HG03103 (cell line): ENCODE results near the gene EDAR.

ENCODE experiments used
- ATAC-seq: cut with Tn5 transposase; IDR thresholded peaks from one replicate; pipeline ENCODE4 v1.9.1; 2021; ENCODE audit warnings: low read depth; ENCODE audit not compliant: unreplicated experiment

Gene EDAR

DNA sequence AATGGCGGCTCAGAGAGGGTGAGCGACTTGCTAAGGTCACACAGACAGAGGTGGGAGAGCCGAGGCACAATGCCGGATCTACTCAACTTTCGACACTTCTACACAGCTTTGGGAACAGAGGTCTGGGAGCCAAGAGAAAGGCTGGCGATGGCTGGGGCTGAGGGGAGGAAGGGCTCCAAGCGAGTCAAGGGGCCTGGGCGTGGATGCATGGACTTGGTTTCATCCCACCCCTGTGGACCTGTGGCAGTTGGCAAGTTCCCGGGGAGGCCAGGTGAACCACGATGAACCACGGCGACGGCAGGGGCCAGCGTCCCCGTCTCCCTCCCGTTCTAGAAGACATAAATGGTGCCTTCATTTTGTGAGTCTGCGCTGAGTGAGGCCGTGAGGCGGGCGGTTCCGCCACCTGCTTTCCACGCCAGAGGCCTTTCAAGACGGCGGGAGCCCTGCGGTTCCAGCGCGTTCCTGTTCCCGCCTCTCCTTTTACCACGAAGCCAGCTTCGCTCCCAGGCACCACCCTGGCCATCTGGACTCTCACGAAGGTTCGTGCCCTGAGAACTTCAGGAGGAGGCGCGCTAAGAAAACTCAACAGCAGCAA lies 46.7 kb downstream of the EDAR start:
- ATAC-seq = no peak

DNA sequence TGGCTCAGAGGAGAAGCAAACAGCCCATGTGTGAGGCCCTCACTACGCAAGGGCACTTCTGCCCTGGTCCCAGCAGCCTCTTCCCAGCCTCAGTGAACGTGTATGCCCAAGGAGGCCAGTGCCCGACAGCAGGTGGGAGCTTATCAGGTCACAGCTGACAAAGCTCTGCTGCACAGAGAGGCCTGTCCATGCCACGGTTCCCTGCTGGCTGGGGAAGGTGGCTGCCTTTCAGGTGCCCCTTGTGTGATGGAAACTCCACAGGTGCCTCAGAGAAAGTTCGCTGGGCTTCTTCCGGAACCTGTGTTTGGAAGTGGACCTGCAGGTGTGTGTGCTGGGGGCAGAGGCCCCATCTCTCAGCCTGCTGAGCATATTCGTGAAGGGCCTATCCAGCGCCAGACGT lies 47.3 kb downstream of the EDAR start:
- no peak for ATAC-seq

DNA sequence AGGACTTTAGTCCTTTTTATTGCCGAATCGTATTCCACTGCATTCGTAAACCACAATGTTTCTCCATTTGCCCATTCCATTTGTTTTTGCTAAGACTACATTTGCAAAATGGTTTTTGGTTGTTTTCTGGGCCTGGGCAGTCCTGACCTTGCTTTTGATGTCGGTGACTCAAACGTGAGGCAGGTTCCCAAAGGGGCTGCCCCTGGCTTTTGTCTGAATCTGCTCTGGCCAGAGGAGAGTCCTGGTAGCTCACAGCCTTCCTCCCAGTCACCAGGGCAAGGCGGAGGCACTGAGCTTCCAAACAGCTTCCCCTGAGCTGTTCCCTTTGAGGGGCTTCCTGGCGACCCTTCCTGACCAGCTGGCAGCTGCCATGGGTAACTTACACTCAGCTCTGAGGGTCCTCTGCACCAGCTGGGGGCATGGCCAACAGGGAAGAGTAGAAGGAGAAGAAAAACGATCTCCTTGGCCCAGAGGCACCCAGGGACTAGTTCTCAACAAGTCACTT lies 47.8 kb downstream of the EDAR start:
- ATAC-seq = no peak

DNA sequence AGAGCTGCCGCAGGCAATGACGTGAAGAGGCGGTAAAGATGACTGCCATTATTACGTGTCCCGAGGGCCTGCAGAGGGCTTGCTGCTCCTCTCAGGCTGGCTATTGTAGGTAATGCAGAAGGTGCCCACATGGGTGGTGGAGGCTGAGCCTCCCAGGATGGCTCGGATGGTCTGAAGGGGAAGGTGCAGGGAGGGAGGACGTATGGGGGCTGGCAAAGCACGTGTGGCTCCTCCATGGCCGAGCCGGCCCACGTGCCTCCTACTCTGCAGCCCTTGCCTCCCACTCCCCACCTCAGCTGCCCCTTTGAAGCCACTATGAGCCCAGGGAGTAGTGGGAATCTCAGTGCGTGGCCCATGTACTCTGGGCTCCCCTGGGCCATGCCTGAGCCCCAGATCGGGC lies 48.9 kb downstream of the EDAR start:
- ATAC-seq = no peak

DNA sequence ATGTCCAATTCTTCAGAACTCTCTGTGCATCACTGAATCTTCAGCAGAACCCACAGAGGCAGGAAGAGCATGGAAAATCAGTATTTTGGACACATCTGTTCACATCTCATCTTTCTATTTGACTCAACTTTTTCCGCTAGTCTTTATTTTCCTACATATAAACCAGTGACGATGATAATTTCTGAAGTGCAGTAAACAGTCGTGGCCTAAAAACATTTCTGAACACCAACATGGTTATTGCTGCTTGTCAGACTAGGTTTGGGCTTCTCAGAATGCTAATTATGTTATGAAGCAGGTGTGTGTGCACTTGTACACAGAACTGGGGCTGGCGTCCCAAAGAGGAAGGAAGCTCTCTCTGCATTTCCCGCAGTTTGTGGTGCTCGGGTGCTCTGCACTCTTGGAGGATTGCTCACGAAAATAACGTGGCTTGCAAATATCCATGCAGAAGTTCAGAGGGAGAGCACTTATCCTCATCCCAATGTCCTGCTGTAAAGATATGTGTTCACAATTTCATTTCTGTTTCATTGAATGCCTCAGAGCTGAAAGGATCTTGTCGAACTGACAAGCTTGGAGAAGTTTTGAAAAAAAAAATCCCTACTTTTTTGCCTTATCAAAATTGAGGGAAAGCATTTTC lies 50.8 kb downstream of the EDAR start:
- no peak for ATAC-seq

DNA sequence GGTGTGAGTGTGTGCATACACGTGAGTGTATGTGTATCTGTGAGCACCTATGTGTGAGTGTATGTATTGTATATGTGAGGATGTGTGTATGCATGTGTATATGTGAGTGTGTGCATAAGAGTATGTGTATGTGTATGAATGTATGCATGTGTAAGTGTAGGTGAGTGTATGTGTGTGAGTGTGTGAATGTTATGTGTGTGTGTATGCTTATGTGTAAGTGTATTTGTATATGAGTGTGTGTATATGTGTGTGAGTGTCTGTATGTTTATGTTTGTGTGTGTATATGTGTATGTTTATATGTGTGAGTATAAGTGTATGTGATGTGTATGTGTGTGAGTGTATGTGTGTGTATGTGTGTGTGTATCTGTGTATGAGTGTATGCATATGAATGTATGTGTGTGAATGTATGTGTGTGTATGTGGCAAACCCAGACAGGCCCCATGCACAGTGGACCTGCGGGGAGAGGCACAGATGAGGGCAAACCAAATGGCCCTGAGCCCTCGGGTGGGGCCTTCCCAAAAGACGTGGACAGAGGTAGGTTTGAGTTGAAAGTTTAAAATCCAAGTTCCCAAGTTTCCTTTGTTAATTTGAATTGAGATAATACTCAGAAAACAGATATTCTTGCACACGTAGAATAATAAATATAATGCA lies 51.5 kb downstream of the EDAR start:
- ATAC-seq = no peak

DNA sequence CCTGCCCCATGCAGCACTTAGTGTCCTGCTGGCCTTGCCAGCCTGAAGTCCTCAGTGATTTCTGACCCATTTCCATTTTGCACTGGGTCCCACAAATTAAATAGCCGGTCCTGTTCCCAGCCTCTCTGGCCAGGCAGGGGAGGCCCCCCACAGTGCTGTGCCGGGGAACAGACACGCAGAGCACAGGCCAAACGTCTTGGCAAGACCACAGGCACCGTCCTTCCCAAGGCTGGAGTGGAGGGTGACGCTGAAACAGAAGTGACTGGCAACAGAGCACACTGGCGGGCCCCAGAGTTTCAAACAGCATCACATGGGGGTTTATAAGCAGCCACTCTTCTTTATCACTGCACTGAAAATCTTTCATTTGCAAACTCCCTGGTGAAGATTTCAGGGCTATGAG lies 52.2 kb downstream of the EDAR start:
- no peak for ATAC-seq

DNA sequence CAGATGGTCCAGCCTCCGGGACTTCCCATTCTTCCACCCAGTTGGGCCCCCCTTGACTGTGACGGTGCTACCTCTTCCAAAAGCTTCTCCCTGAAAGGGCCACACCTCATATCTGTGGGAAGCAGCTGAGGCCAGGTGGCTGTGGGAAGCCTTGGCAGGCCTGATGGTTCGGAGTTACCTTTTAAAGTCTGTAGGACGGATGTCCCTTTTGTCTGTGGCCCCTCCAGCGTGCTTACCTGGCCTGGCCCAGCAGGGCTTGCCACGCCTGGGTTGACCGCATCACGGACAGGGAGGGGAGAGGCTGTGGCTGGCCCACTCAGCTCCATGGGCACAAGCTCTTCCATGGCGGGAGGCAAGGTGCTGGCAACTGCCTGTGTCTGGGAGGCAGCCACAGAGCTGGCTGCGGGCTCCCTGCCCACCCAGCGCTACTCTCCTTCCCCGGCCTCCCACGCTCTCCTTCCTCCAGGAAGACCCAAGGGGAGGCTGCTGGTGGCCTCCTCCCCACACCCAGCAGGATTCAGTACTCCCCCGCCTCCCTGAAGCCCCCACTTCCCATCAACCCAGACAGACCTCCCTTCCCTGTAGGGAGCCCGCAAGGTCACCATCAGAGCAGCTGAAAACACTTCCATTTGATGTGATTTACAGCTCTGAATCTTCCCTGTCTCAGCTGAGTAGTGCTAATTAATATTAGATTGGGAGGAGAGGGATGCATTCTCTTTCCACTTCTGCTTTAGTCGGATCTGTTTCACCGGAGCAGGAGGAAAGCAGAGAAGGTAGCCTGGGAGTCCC lies 52.8 kb downstream of the EDAR start:
- ATAC-seq = no peak

DNA sequence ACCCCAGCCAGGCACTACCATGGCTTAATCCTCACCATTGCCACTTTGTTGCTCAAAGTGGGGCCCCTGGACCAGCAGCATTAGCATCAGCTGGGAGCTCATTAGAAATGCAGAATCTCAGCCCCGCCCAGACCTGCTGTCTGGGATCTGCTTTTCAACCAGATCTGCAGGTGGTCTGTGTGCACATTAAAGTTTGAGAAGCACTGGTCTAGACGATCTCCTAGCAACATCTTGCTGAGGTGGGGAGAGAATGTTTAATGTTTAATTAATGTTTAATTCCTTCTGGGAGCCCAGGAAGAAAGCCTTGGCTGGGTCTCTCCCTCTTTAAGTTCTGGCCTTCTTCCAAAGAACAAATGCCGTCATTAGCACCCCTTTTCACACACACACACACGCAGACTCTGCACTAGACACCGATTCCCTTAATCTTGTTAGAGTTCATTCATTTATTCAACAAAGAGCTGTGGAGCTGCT lies 53.7 kb downstream of the EDAR start:
- no peak for ATAC-seq

DNA sequence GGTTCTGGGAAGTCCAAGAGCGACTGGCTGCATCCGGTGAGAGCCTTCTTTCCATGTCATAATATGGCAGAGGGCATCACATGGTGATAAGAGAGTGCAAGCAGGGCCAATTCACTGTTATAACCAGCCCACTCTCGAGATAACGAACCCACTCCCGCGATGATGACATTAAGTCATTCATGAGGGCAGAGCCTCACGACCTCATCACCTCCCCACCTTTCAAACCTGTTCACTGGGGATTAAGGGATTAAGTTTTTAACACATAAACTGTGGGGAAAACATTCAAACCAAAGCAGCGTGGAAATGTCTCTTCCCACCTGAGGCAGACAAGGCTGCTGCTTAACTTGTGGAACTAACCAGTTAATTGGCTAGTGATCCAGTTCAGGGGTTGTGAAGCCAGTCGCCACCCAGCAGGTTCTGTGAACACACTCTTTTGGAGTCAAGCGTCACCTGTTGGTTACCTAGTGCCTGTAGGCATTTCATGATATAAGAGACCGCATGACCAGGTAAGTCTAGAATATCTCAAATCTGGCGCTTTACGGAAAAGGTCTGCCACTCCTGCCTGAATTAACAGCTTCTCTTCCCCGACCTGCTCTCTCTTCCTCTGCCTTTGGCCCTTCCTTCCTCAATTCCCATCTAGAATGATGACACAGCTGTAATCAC lies 54.3 kb downstream of the EDAR start:
- ATAC-seq = no peak

DNA sequence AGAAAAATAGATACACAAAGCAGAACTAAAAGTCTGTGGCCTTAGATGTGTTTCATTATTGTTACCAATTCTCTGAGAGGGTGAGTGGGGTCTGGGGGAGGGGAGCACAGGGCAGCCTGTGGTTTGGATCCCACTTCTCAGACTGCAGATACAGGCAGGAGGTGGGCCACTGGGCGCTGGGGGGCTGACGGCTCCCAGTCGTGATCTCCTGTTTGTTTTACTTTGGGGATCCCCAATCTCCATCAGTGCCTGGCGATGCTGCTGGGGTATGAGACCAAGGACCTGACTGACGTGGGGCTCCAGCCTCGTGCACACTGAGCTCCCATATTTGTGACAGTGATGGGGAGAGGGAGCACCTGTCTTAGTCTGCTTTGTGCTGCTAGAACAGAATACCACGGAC lies 54.9 kb downstream of the EDAR start:
- ATAC-seq = no peak

DNA sequence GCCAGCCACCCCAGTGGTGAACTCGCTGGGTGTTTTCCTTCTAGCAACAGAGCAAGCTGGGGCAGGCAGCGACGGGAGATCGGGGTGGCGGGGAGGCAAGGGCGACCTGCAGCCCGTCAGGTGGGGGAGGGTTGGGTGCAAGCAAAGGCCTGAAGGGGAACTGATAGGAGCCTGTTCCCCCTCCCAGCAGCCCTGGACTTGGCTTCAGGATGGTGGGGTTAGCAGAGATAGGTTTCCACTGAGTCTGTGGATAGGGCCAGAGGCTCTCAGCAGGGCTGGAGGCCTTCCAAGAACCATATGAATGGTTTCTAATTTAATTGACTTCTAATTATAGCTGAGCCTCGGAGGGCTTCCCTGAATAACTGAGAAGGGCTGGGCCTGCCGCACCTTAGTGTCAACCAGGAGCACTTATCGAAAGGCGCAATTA lies 55.3 kb downstream of the EDAR start:
- no peak for ATAC-seq

DNA sequence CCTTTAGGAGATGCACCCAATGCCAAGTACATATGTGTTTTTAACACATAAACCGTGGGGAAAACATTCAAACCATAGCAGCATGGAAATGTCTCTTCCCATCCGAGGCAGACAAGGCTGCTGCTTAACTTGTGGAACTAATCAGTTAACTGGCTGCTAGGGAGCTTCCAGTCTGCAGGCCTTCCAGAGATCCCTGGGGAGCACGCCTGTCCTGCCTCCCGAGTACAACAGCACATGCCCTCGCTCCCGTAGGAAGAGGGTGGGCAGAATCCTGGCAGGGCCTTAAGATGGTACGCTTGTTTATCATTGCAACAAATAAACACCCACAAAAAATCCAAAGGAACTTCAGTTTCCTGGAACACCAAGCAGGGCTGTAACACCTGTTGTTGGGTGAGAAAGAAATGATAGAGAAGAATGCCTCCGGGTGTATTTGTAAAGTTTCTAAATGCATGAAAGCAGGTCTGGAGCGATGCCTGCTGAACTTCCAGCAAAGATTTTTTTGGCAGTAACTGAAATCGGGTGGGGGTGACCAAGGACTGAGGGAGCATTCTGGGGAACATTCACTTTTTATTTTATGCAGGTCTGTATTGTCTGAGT lies 56.2 kb downstream of the EDAR start:
- no peak for ATAC-seq

DNA sequence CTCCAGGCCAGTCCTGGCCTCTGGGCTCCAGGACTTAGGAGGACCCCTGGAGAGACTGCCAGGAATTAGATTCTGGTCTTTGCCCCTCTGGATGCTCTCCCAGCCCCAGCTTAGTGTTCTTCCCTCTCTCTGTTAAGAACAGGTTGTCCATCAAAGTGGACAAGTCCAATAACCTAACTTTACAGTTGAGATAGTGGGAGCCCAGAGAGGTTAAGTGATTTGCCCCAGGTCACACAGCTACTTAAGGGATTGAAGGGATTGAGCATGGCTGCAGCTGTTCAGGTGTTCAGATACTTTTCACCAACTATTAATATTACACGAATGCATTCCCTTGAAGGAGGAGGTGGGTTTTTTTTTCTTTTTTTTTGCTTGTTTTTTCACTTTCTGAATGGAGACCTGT lies 57.6 kb downstream of the EDAR start:
- no peak for ATAC-seq

DNA sequence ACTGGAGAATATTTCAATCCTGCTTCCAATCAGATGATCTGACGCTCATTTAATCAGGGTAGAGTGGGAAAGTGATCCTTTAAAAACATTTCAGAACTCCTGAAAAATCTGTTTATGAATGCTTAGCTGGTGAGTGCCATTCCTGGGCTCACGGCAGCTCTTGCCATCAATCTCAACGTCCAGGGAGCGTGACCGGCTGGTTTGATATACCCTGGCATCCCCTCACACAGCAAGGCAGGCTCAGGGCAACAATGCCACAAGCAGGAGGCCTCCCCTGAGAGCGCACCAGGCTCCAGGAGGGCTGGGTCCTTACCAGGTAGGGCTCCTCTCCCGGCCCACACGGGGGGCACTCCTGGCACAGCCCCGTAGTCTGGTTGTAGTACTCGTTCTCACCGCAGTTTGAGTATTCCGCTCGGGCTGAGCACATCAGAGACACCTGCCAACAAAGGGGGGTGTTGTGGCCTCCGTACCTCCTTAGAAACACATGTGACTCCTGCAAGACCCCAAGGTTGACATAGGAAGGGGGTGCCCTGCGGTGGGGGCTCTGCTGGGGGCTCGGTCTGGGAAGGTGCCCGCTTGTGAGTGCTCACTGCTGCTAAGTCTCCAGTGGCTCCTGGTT lies 59.1 kb downstream of the EDAR start:
- ATAC-seq = no peak

DNA sequence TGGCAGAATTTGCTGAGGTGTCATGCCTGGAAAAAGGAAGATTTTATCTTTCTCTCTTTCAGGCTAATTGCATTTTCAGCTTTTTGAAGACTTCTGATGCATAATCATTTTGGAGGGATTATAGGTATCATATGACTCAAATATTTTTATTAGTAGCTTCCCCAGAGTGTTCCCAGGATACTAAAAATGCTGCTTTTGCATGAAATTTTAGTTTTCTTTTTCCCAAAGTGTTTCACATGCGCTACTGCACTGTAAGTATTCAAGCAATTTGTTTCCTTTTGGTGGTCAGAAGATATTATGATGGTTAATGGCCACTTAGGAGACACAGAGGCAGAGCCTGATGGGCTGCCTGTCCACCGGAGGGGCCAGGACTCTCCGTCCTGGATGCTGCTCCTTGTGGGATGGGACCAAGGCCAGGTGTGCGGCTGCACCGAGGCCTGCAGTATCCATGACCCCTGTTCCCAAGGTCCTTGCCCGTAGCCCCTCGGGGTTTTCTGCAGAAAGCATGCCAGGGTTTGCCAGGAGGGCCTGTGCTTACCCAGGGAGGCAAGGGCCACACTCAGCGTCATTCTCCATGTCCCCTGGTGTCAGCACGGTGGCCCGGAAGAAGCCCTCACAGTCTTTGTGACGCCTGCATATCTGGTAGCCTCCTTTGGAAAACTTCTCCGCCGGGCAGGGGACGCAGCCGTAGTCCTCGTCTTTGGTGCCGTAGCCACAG lies 60.2 kb downstream of the EDAR start:
- no peak for ATAC-seq

DNA sequence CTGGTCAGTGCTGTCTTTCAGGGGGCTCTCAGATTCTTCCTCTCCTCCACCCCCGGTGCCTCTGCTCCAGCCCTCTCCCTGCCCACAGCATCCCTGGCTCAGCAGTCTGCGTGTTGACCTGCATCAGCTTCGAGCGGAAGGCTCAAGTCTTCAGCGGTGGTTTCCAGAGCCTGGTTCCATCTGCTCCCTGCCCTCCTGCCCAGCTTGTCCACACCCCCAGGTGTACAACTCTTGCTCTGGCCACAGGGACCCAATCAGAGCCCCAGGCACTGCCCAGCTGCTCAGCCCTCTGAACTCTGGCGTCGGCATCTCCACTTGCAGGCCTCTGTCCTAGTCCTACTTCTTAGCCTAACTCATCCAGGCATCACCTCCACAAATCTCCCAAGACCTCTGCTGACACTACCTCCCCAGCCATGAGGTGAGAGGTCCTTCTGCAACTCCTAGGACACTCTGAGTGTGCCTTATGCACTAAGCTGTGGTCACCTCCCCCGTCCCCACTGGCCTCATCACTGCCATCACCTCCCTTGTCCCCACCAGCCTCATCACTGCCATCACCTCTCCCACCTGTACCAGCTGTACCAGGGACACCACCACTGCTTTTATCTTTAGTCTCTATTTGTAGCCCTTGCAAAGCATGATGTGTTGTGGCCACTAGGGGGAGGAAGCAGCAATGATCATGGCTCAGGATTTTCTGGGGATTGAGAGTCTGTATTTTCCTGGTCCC lies 60.9 kb downstream of the EDAR start:
- ATAC-seq = no peak

DNA sequence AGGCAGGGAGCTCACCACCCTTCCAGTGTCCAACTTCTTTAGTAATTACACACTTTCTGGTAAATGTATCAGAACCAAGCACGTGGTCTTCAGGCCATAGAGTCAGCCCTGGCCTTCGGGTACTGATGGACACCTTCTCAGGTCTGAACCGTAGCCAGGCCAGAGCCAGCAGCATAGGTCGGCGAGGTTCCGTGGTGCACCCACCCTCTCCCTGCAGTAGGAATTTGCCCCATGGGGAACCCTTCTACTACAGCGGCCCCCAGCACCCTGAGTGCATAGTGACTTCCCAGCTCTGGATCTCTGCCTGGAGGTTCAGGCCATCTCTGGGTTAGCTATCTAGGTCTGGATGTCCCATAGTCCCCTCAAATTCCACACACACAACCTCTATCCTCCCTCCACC lies 61.6 kb downstream of the EDAR start:
- no peak for ATAC-seq
